T-helper 2 cell treated with Interferon-gamma antibody and Interleukin-4, amounts not matched to agents 100 ng/mL and 5 ng/mL, for 36 hours (primary cell): ENCODE measurements around the gene ACACB. TPM values are rescaled to one million over a fixed set of nuclear protein-coding genes. Genes with fewer than 3 reads are reported as not detected.
"Not testable (repeated sequence)": the region's sequence is repeated elsewhere in the genome, so short reads cannot be mapped to it uniquely, and the experiment has no call there.

ENCODE experiments used
- intact Hi-C: fragments of 100-400 bp; cut with micrococcal nuclease; formaldehyde crosslinking; loops from one replicate; pipeline ENCODE4 v1.15.1; 2023
- total RNA-seq: library from RNA; stranded (reverse); gene quantifications from 2 replicates; pipeline ENCODE4 v1.2.3, GENCODE V29; 2022

ACACB gene
- total RNA-seq, 1 donor from 2014 or later = 16.0 TPM

DNA sequence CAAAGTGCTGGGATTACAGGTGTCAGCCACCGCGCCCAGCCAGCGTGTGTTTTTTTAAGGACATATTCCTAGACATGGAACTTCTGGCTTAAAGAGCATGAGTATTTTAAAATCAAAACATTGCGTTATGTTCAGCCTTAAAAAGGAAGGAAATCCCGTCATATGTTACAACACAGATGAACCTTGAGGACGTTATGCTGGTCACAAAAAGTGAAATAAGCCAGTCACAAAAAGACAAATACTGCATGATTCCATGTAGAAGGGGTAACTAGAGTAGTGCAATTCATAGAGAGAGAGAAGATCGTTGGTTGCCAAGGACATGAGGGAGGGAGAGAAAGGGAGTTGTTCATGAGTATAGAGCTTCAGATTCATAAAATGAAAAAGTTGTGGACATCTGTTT is 53.9 kb downstream of the ACACB start:
- intact Hi-C loops = no loop called here

- intact Hi-C loops = not testable (repeated sequence)
Measured at GRCh38 chr12:109172787-109173186, 56.4 kb downstream of the ACACB start.

GRCh38 chr12:109173443-109174240 is 57.3 kb downstream of the ACACB start:
- intact Hi-C loops = no loop called here

- intact Hi-C loops = no loop called here
Measured at GRCh38 chr12:109174468-109174867, 58.1 kb downstream of the ACACB start.

DNA sequence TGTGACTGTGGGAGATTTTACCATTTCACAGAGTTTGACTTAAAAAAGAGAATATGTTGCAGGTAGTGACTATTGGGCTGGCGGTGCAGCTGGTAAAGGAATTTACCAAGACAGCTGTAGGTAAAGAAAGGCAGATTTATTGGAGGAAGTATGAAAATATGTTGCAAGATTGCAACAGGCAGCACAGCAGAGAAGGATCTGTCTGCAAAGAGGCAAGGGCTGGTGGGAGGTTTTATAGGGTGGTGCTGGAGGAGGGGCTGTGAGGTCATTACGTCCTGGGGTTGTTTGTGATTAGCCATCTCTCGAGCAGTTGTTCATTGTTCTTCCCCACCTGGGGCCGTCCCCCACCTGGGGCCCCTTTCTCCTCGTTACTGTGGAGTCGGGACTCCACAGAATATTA is 62.1 kb downstream of the ACACB start:
- intact Hi-C loops = no loop called here

DNA sequence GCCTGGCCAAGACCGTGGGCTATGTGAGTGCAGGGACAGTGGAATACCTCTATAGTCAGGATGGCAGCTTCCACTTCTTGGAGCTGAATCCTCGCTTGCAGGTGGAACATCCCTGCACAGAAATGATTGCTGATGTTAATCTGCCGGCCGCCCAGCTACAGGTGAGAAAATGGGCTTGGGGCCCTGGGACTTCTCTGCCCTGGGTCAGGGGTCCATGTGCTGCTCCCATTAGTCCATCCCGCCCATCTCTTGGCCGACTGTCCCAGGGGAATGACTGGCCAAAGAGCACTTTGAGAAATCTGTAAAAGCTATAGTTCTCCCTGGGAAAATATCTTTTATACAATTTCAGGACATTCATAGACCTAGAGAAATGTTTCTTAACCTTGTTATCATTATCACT is 63.5 kb downstream of the ACACB start:
- intact Hi-C loops = no loop called here

GRCh38 chr12:109182041-109182839 is 65.9 kb downstream of the ACACB start:
- intact Hi-C loops = no loop called here

DNA sequence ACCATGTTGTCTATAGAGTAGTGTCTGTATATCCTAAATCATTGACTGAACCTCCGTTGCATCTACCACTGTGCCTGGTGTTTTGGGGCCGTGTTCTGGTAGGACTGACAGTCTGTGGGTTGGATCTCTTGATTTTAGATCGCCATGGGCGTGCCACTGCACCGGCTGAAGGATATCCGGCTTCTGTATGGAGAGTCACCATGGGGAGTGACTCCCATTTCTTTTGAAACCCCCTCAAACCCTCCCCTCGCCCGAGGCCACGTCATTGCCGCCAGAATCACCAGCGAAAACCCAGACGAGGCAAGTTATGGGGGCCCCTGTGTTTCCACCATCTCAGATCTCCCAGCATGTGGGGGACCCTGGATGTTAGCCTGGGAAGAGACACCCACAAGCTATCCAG is 69.1 kb downstream of the ACACB start:
- intact Hi-C loops = no loop called here

GRCh38 chr12:109186993-109187653 is 70.7 kb downstream of the ACACB start:
- intact Hi-C loops = no loop called here

- intact Hi-C loops = no loop called here
Measured at GRCh38 chr12:109188108-109188712, 71.8 kb downstream of the ACACB start.

DNA sequence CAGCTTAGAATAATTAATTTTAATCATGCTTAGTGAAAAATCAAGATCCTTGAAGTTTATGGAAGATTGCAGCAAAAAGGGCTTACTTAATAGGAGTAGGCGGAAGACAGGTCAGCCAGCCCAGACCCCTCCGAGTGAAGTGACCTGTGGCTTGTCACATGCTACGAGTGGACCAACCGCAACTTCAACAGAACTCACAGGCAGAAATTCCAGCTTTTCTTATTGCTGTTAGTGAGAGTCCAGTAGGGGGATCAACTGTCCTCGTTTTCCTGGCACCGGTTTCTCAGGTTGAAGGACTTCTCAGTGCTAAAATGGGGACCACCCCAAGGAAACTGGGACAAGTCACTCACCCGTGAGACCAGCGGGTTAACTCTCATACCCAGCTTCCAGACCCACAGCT is 72.9 kb downstream of the ACACB start:
- intact Hi-C loops = no loop called here

- intact Hi-C loops = no loop called here
Measured at GRCh38 chr12:109191621-109192250, 75.3 kb downstream of the ACACB start.

GRCh38 chr12:109192358-109192757 is 76.0 kb downstream of the ACACB start:
- intact Hi-C loops = no loop called here

- intact Hi-C loops = no loop called here
Measured at GRCh38 chr12:109193896-109194295, 77.5 kb downstream of the ACACB start.

DNA sequence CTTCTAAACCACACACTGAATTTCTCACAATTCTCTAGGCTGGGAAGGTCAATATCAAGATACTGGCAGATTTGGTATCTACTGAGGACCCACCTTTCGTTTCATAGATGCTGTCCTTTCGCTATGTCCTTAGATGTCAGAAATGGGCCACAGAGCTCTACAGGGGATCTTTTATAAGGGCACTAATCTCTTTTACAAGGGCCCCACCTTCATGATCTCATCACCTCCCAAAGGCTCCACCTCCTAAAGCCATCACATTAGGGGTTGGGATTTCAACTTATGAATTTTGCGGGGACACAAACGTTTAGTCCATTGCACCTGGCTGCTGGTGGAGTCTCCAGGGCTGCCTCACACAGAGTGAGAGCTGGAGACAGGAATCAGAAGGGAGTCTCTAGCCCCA is 79.9 kb downstream of the ACACB start:
- intact Hi-C loops = no loop called here

GRCh38 chr12:109197327-109197726 is 80.9 kb downstream of the ACACB start:
- intact Hi-C loops = no loop called here

GRCh38 chr12:109199324-109199723 is 82.9 kb downstream of the ACACB start:
- intact Hi-C loops = no loop called here

- intact Hi-C loops = no loop called here
Measured at GRCh38 chr12:109200825-109201495, 84.6 kb downstream of the ACACB start.

- intact Hi-C loops = no loop called here
Measured at GRCh38 chr12:109201496-109201885, 85.1 kb downstream of the ACACB start.

- intact Hi-C loops = no loop called here
Measured at GRCh38 chr12:109202770-109203169, 86.4 kb downstream of the ACACB start.

- intact Hi-C loops = no loop called here
Measured at GRCh38 chr12:109203480-109203879, 87.1 kb downstream of the ACACB start.
